ENCODE data around the gene HIPK2. TPM values are rescaled to one million over a fixed set of nuclear protein-coding genes. Genes with fewer than 3 reads are reported as not detected.

The HIPK2 gene
- total and polyA plus RNA-seq, 2 of the 4 experiments (the other 2 are of a cell fraction), result 22.0 to 27.1 TPM

GRCh38 chr7:139718859-139719258, 58.9 kb downstream of the HIPK2 start:
- ChIA-PET POLR2A (ENCODE audit: unreplicated experiment) (no interaction called here), CTCF (no interaction called here)
- Histone ChIP-seq H3K14ac (replicated peaks; ENCODE audit: low read depth, low read length) (no peak overlapping the region), H3K9me3 (ENCODE audit: control insufficient read depth, insufficient read depth, low read length) (no peaks in the 10 kb centered on the region), H3K18ac (ENCODE audit: low read depth, low read length) (no peak overlapping the region), H4K8ac (ENCODE audit: low read depth in 2 of 2, low read length in 2 of 2) (no peak overlapping the region), H2BK20ac (ENCODE audit: low read depth, low read length) (no peak overlapping the region), H3K9ac (ENCODE audit: low read depth, low read length) (no peak overlapping the region), H4K91ac (ENCODE audit: insufficient read depth, low read depth, low read length) (no peak overlapping the region), H2BK5ac (ENCODE audit: low read depth, low read length, poor library complexity, severe bottlenecking) (no peak overlapping the region), H4K20me1 (ENCODE audit: insufficient read depth, low read length) (peaks cover 93% of the 10 kb centered on the region), H2BK15ac (ENCODE audit: low read depth, low read length) (no peak overlapping the region), H3K27ac (ENCODE audit: insufficient read depth, low read length) (no peak overlapping the region), H3K27me3 (ENCODE audit: control insufficient read depth, insufficient read depth, low read length) (no peaks in the 10 kb centered on the region), H2AK5ac (ENCODE audit: low read depth, low read length) (no peak overlapping the region), H3K4ac (ENCODE audit: low read depth, low read length) (no peak overlapping the region), H3K4me1 (ENCODE audit: control insufficient read depth, insufficient read depth, low read length) (peaks cover 20% of the 10 kb centered on the region), H3K9me1 (ENCODE audit: insufficient read depth, low read length) (peaks cover 45% of the 10 kb centered on the region), H3K4me2 (ENCODE audit: low read depth, low read length) (no peak overlapping the region), H2BK120ac (ENCODE audit: low read depth, low read length) (no peak overlapping the region), H2AK9ac (replicated peaks; ENCODE audit: low read depth, low read length, poor library complexity) (no peak overlapping the region), H4K5ac (ENCODE audit: low read depth, low read length) (no peak overlapping the region), H2AFZ (replicated peaks; ENCODE audit: low read length, poor library complexity) (no peak overlapping the region), H3K79me1 (ENCODE audit: low read depth in 1 of 2, low read length in 2 of 2) (peaks cover 42 to 94% of the 10 kb centered on the region in 2 experiments), H3K56ac (ENCODE audit: extremely low read depth, insufficient read depth, low read length) (no peak overlapping the region), H3K23ac (ENCODE audit: low read depth, low read length) (no peak overlapping the region), H3K4me3 (ENCODE audit: insufficient read depth, low read depth, low read length) (no peak overlapping the region), H3K36me3 (ENCODE audit: control insufficient read depth, insufficient read depth, low read length) (peaks cover 31% of the 10 kb centered on the region)
- intact Hi-C loops (cut with micrococcal nuclease), result no loop called here
- DNase-seq (no peak), ATAC-seq (ENCODE audit: low read depth) (no peak)
- WGBS, 2 experiments (ENCODE audit: extremely low coverage in 2 of 2, insufficient read length in 1 of 2), result 100% methylated on average over 2 of the region's 9 CpGs; no CpG with 5 or more reads in 1 of the 2 experiments
- dilution Hi-C loops (cut with HindIII; ENCODE audit: low sequenced_read_pairs, unreplicated experiment), result no loop called here
- TF ChIP-seq MAZ (IDR thresholded peaks at IDR 0.05; ENCODE audit: borderline replicate concordance, low read depth, low read length), result no peak
- no peak for TF ChIP-seq NFE2L2 (IDR thresholded peaks at IDR 0.05; ENCODE audit: low read depth, low read length)
- TF ChIP-seq RCOR1 (IDR thresholded peaks at IDR 0.05; ENCODE audit: insufficient replicate concordance, low read length), result no peak
- TF ChIP-seq ELK1 (IDR thresholded peaks at IDR 0.05; ENCODE audit: borderline replicate concordance, low read depth, low read length), result no peak
- no peak for TF ChIP-seq RAD21 (IDR thresholded peaks at IDR 0.05; ENCODE audit: low read length)
- TF ChIP-seq RFX5 (IDR thresholded peaks at IDR 0.05; ENCODE audit: low read depth, low read length), result no peak
- TF ChIP-seq MAFK (IDR thresholded peaks at IDR 0.05; ENCODE audit: low read depth, low read length), result no peak
- TF ChIP-seq FOS (IDR thresholded peaks at IDR 0.05; ENCODE audit: low read depth, low read length), result no peak
- TF ChIP-seq CTCF (conservative IDR thresholded peaks at IDR 0.05; ENCODE audit: low read depth, low read length), result no peak
- TF ChIP-seq BHLHE40 (IDR thresholded peaks at IDR 0.05; ENCODE audit: low read depth, low read length), result no peak
- no peak for TF ChIP-seq SMC3 (IDR thresholded peaks at IDR 0.05; ENCODE audit: low read depth, low read length)
- TF ChIP-seq POLR2A (IDR thresholded peaks at IDR 0.05; ENCODE audit: low read depth, low read length), result no peak
- no peak for TF ChIP-seq USF2 (IDR thresholded peaks at IDR 0.05; ENCODE audit: low read depth, low read length)
- TF ChIP-seq CEBPB (IDR thresholded peaks at IDR 0.05; ENCODE audit: low read depth, low read length), result no peak
- TF ChIP-seq CHD1 (IDR thresholded peaks at IDR 0.05; ENCODE audit: low read depth, low read length), result no peak
- no peak for TF ChIP-seq MXI1 (IDR thresholded peaks at IDR 0.05; ENCODE audit: borderline replicate concordance, low read depth, low read length)
- in situ Hi-C loops (cut with MboI; ENCODE audit: low sequenced_read_pairs), result no loop called here
- BruUV-seq (replicated peaks), result no TSS peak

All from IMR-90 (cell line).